Measurements from ENCODE around the gene PLXND1.

The PLXND1 gene

GRCh38 chr3:129597087-129597999 lies 9.1 kb downstream of the PLXND1 start:
- Histone ChIP-seq H3K9me3 (ENCODE audit: insufficient read depth, low read depth, low read length) (no peaks in the 10 kb centered on the region), H3K4me3 (ENCODE audit: low read length, poor library complexity, severe bottlenecking) (peak overlapping the region; percentile 35), H3K9me2 (replicated peaks; ENCODE audit: low read depth, low read length) (no peaks in the 10 kb centered on the region), H2AFZ (ENCODE audit: low read length) (no peak overlapping the region), H3K79me2 (ENCODE audit: insufficient read depth, low read length) (peaks cover 87% of the 10 kb centered on the region), H3F3A (ENCODE audit: low read depth) (peaks cover 23% of the 10 kb centered on the region), H4K20me1 (ENCODE audit: insufficient read depth, low read length, poor library complexity, severe bottlenecking) (peaks cover 15% of the 10 kb centered on the region), H3K36me3 (ENCODE audit: insufficient read depth, low read length) (no peaks in the 10 kb centered on the region), H3K4me2 (ENCODE audit: low read depth, low read length, poor library complexity, severe bottlenecking) (peak overlapping the region; percentile 95), H3K9ac (ENCODE audit: low read depth, low read length, poor library complexity, severe bottlenecking) (peak overlapping the region; percentile 72), H3K27me3 (ENCODE audit: insufficient read depth, low read length, poor library complexity, severe bottlenecking) (no peaks in the 10 kb centered on the region), H3K4me1 (ENCODE audit: insufficient read depth, low read length, poor library complexity, severe bottlenecking) (peaks cover 96% of the 10 kb centered on the region)
- TF ChIP-seq EZH2phosphoT487 (IDR thresholded peaks at IDR 0.05; ENCODE audit: borderline replicate concordance) (no peak), CTCF (conservative IDR thresholded peaks at IDR 0.05; ENCODE audit: low read length) (no peak)

GRCh38 chr3:129596194-129597086 lies 10.0 kb downstream of the PLXND1 start:
- Histone ChIP-seq H3K27me3 (ENCODE audit: insufficient read depth, low read length, poor library complexity, severe bottlenecking) (no peaks in the 10 kb centered on the region), H4K20me1 (ENCODE audit: insufficient read depth, low read length, poor library complexity, severe bottlenecking) (peaks cover 13% of the 10 kb centered on the region), H3K79me2 (ENCODE audit: insufficient read depth, low read length) (peaks cover 87% of the 10 kb centered on the region), H3F3A (ENCODE audit: low read depth) (peaks cover 23% of the 10 kb centered on the region), H3K4me3 (ENCODE audit: low read length, poor library complexity, severe bottlenecking) (peak overlapping the region; percentile 57), H2AFZ (ENCODE audit: low read length) (no peak overlapping the region), H3K9ac (ENCODE audit: low read depth, low read length, poor library complexity, severe bottlenecking) (peak overlapping the region; percentile 72), H3K36me3 (ENCODE audit: insufficient read depth, low read length) (no peaks in the 10 kb centered on the region), H3K9me3 (ENCODE audit: insufficient read depth, low read depth, low read length) (no peaks in the 10 kb centered on the region), H3K9me2 (replicated peaks; ENCODE audit: low read depth, low read length) (no peaks in the 10 kb centered on the region), H3K4me2 (ENCODE audit: low read depth, low read length, poor library complexity, severe bottlenecking) (peak overlapping the region; percentile 95), H3K4me1 (ENCODE audit: insufficient read depth, low read length, poor library complexity, severe bottlenecking) (peaks cover 96% of the 10 kb centered on the region)
- TF ChIP-seq EZH2phosphoT487 (IDR thresholded peaks at IDR 0.05; ENCODE audit: borderline replicate concordance) (no peak), CTCF (conservative IDR thresholded peaks at IDR 0.05; ENCODE audit: low read length) (no peak)

DNA sequence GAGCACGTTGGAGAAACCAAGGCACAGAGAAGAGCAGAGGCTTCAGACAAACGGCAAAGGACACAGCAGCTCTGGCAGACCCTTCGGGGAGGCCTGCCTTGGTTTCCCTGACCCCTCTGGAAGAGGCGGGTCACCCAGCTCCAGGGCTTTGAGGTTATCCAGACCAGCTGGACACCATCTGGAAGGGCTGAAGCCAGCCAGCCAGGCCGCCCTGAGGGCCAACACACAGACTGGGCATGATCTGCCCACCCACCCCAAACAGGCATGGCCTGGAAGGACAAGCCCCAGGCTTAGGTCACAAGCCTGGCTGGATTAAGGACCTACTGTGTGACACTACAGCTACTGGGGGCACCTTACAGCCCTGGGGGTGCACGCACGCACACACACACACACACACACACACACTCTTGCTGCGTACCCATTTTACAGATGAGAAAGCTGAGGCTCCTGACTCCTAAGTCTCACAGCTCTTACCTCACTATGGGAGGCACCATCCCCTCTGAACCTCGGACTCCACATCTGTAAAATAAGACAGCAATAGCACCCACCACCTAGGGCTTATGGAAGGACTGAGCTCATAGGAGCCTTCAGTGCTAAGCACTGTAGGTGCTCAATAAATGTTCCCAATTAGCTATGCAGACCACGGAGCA lies 10.8 kb downstream of the PLXND1 start:
- Histone ChIP-seq H3K79me2 (ENCODE audit: insufficient read depth, low read length) (peaks cover 87% of the 10 kb centered on the region), H3K36me3 (ENCODE audit: insufficient read depth, low read length) (no peaks in the 10 kb centered on the region; the same call in 1 of the 2 replicates), H4K20me1 (ENCODE audit: insufficient read depth, low read length, poor library complexity, severe bottlenecking) (peaks cover 13% of the 10 kb centered on the region), H3K4me1 (ENCODE audit: insufficient read depth, low read length, poor library complexity, severe bottlenecking) (peaks cover 92% of the 10 kb centered on the region), H2AFZ (ENCODE audit: low read length) (no peak overlapping the region), H3K9me2 (replicated peaks; ENCODE audit: low read depth, low read length) (no peaks in the 10 kb centered on the region), H3K4me3 (ENCODE audit: low read length, poor library complexity, severe bottlenecking) (no peak overlapping the region), H3K4me2 (ENCODE audit: low read depth, low read length, poor library complexity, severe bottlenecking) (peak overlapping the region; percentile 64), H3K9me3 (ENCODE audit: insufficient read depth, low read depth, low read length) (no peaks in the 10 kb centered on the region), H3K27me3 (ENCODE audit: insufficient read depth, low read length, poor library complexity, severe bottlenecking) (no peaks in the 10 kb centered on the region), H3K9ac (ENCODE audit: low read depth, low read length, poor library complexity, severe bottlenecking) (peak overlapping the region; percentile 70), H3F3A (ENCODE audit: low read depth) (peaks cover 23% of the 10 kb centered on the region)
- no peak for TF ChIP-seq EZH2phosphoT487 (IDR thresholded peaks at IDR 0.05; ENCODE audit: borderline replicate concordance)
- TF ChIP-seq CTCF (conservative IDR thresholded peaks at IDR 0.05; ENCODE audit: low read length) = no peak
